Measurements from ENCODE around the gene DNALI1.
A peak's percentile ranks its signal among the peaks of the same experiment; 100 is the strongest.

DNALI1 gene

DNA sequence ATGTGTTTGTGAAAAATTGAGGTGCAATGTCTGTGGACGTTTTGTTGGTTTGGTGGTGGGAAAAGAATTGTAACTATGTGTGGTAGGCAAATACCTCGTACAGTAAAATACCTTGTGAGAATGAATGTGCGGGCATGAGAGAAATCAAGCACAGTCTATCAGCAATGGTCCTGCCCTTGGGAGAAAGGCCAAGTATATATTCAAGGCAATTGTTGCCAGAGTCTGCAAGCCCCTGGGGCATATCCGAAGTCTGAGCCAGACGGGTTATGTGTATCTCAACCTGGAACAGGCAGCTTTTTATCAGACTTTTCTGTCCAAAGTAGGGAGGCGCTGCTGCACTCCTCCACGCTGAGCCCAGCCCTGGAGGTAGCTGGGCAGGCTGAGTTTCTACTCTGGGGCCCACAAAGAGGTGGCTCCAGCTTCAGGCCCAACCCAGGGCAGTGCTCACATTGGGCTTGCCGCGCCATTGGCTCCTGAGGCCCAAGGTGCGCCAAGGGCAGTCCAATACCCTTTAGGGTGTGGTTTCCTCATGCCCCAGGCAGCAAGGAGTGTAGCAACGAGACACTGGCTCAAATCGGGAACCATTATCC lies 48.4 kb downstream of the DNALI1 start:
- no peak for DNase-seq

DNA sequence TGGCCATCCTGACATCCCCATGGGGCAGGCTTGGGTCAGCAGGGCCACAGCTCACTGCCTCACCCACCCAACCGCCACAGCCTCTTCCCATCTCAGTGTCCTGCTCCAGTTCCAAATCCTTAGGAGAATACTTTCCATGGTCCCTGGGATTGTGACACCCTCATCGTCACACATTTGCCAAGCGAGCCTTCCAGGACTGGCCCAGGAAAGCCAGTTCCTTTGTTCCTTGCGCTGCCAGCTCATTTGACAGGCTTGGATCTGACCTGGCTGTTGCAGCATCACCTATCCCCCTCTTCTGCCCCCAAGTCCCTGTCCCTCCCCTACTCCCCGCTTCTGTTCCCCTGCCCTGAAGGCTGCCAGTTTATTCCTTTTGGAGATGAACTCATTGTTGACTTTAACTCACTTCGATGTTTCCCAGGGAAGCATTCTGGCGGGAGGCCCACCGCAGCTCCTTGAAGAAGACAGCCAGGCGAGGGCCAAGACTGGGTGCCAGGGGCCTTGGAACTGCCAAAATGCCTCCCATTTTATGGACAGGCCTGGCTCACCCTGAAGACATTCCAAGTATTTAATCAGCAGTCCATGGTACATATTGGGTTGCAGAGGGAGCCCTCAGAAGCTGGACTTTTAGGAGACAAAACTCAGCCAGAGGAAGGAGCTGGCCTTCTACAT lies 49.2 kb downstream of the DNALI1 start:
- DNase-seq, result no peak

DNA sequence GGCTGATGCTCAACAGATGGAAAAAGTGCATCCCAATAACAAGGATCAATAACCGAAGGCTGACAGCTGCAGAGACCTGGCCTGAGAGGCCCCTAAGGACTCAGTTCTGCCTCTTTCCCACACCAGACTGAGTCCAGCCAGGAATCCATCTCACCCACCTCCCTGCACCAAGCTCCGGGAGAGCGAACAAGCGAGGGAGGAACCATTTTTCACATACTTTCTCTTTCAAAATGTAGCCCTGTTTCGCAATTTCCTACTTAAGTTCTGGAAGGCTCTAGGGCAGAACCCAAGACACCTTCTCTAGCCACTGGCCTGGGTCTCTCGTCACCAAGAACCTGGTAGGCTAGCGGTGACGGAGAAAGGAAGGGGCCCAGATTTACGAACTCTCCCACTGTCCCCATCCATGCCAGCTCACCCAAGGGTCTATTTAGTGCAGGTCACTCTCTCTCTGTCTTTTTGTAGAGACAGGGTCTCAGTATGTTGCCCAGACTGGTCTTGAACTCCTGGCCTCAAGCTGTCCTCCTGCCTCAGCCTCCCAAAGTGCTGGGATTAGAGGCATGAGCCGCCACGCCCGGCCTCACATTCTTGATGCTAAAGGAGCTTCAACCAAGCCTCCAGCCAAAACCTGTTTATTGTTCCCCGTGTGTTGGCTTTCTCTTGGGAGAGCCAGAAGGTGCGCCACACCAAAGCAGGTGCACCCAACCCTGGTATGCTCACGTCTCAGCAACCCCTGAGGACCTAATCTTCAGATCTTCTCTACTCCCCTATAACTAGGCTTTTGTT lies 49.9 kb downstream of the DNALI1 start:
- peak; percentile 5 for DNase-seq

DNA sequence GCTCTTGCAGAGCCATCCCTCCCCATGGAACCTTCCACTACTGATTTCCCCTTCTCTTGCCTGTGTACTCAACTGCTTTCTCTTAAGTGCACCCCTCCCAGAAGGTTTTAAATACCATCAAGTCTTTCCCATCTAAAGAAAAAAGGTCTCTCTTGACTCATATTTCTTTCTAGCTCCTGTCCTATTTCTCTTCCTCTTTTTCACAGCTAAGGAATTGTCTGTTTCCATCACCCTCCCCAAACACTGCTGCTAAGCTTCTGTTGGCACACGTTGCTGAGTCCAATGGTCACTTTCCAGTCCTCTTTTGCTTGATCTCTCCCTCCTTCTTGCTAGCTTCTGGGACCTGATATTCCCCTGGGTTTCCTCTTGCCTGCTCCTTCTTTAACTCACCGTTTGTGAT lies 52.3 kb downstream of the DNALI1 start:
- no peak for DNase-seq

DNA sequence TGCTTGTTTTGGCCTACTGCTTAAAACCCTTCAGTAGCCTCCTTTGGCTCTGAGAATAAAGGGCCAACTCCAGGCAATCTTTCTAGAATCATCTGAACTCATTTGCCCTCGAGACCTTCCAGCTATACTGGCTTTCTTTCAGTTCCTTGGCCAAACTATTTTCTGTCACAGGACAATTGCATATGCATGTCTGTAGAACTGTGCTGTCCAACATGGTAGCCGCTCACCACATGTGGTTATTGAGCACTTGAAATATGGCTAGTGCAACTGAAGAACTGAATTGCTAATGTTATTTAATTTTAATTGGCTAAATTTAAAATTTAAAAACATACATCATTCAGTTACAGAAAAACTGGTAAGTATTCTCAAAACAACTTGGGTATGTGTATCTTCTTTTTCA lies 53.3 kb downstream of the DNALI1 start:
- DNase-seq, result no peak

DNA sequence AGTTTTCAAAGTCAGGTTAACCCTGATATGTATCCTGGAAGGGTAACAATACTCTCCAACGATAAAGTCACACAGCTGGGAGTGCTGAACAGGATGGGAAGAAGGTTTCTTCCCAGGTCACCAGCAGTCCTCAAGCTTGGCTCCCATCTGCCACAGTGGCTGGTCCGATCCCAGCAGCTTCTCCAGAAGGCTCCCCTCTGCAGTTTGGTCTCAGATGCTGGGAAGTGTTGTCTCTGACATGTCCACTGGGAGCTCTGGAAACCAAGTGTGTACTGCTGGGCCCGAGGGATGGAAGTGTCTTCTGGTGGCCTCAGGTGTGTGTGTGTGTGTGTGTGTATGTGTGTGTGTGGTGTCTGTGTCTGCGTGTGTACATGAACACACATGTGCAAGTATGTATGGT lies 55.4 kb downstream of the DNALI1 start:
- DNase-seq, result no peak

DNA sequence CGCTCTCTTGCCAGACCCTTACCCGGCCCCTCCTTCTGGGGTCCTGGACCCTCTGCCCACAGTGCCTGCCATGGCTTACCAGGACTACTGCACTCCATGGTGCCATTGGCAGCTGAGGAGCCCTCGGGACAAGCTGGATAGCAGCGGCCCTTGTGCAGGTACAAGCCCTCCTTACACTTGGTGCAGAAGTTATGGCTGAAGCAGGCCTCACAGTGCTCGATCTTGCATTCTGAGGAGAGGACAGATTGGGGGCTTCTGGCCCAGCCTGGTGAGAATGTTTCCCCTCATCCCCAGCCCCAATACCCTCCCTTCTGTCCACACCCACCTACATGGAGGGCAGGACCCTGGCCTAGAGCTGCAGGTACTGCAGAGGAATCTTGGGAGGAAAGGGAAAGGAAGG lies 57.4 kb downstream of the DNALI1 start:
- no peak for DNase-seq

DNA sequence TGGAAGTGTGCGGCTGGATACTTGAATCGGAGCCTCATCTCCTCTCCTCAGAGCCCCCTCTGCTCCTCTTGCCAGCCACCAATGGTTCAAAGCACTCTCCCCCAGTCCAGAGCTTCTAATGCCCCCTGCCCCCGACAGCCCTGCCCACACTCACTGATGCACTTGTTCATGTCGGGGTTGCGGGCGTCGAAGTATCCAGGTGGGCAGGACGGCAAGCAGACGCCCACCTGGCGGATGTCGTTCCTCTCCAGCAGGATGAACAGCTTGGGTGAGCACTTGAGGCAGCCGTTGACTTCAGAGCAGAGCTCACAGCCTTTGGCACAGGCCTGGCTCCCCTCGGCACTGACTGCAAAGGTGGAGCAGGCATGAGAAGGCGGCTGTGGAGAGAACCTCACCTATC lies 59.6 kb downstream of the DNALI1 start:
- no peak for DNase-seq
